Stimulated activated CD4-positive, alpha-beta T cell treated with anti-CD3 and anti-CD28 coated beads, Interleukin-15, amount 100 ng/mL, for 48 hours (primary cell): ENCODE data around the gene RNASEH2B.

ENCODE experiments used
- DNase-seq, 2 donors: peaks; one replicate each; pipeline ENCODE4 v3.0.0-alpha.2; 2020; ENCODE audit warnings: low read depth in 2 of 2

RNASEH2B gene

GRCh38 chr13:50940509-50940908 is 30.9 kb downstream of the RNASEH2B start:
- no peak for DNase-seq

GRCh38 chr13:50941146-50941545 is 31.6 kb downstream of the RNASEH2B start:
- DNase-seq, result no peak

GRCh38 chr13:50942630-50943311 is 33.2 kb downstream of the RNASEH2B start:
- no peak for DNase-seq

GRCh38 chr13:50945669-50946068 is 36.1 kb downstream of the RNASEH2B start:
- DNase-seq, result no peak

GRCh38 chr13:50948601-50949000 is 39.0 kb downstream of the RNASEH2B start:
- DNase-seq, result no peak

GRCh38 chr13:50950849-50951248 is 41.3 kb downstream of the RNASEH2B start:
- no peak for DNase-seq

GRCh38 chr13:50951366-50951765 is 41.8 kb downstream of the RNASEH2B start:
- no peak for DNase-seq

GRCh38 chr13:50955241-50955640 is 45.6 kb downstream of the RNASEH2B start:
- no peak for DNase-seq

GRCh38 chr13:50955798-50956197 is 46.2 kb downstream of the RNASEH2B start:
- DNase-seq, result no peak

- no peak for DNase-seq
These were observed 48.0 kb downstream of the RNASEH2B start for GRCh38 chr13:50957620-50958019.

GRCh38 chr13:50969691-50970090 is 60.1 kb downstream of the RNASEH2B start:
- no peak for DNase-seq

GRCh38 chr13:50970956-50971355 is 61.4 kb downstream of the RNASEH2B start:
- no peak for DNase-seq

- no peak for DNase-seq
These were observed 64.7 kb downstream of the RNASEH2B start for GRCh38 chr13:50974268-50974667.

GRCh38 chr13:50979187-50979586 is 69.6 kb downstream of the RNASEH2B start:
- no peak for DNase-seq

GRCh38 chr13:50981686-50982085 is 72.1 kb downstream of the RNASEH2B start:
- no peak for DNase-seq

- DNase-seq, result no peak
These were observed 79.9 kb downstream of the RNASEH2B start for GRCh38 chr13:50989476-50989875.

- DNase-seq, result no peak
These were observed 80.7 kb downstream of the RNASEH2B start for GRCh38 chr13:50990065-50990817.

- DNase-seq, result no peak
These were observed 81.4 kb downstream of the RNASEH2B start for GRCh38 chr13:50990818-50991506.

- no peak for DNase-seq
These were observed 82.3 kb downstream of the RNASEH2B start for GRCh38 chr13:50991579-50992521.

GRCh38 chr13:50993371-50993770 is 83.8 kb downstream of the RNASEH2B start:
- no peak for DNase-seq

GRCh38 chr13:50993934-50994333 is 84.3 kb downstream of the RNASEH2B start:
- DNase-seq, result no peak

- no peak for DNase-seq
These were observed 85.1 kb downstream of the RNASEH2B start for GRCh38 chr13:50994651-50995050.
